Endodermal cell (in vitro differentiated cells): ENCODE measurements around the gene PRAMEF11. TPM values are rescaled to one million over a fixed set of nuclear protein-coding genes. Genes with fewer than 3 reads are reported as not detected.
A peak's percentile ranks its signal among the peaks of the same experiment; 100 is the strongest.

ENCODE experiments used
- DNase-seq: peaks from one replicate; pipeline ENCODE4 v3.0.0-alpha.2; 2017
- H3K27ac ChIP-seq: 2 replicates; pipeline ENCODE4 v1.5.1; 2013; ENCODE audit warnings: mild to moderate bottlenecking, low read depth, low read length, moderate library complexity
- H3K27me3 ChIP-seq: 2 replicates; pipeline ENCODE4 v1.6.1; 2013; ENCODE audit warnings: mild to moderate bottlenecking, low read length, moderate library complexity; ENCODE audit not compliant: insufficient read depth, control insufficient read depth, poor library complexity, severe bottlenecking
- H3K36me3 ChIP-seq: 2 replicates; pipeline ENCODE4 v1.7.0; 2013; ENCODE audit warnings: mild to moderate bottlenecking, low read length, moderate library complexity; ENCODE audit not compliant: control insufficient read depth, insufficient read depth
- H3K4me1 ChIP-seq: one replicate; pipeline ENCODE4 v1.7.0; 2013; ENCODE audit warnings: low read length; ENCODE audit not compliant: control insufficient read depth, insufficient read depth
- H3K4me3 ChIP-seq: 2 replicates; pipeline ENCODE4 v1.5.1; 2013; ENCODE audit warnings: mild to moderate bottlenecking, low read length, moderate library complexity
- H3K9ac ChIP-seq: 2 replicates; pipeline ENCODE4 v1.6.1; 2013; ENCODE audit warnings: mild to moderate bottlenecking, low read length, moderate library complexity; ENCODE audit not compliant: poor library complexity, severe bottlenecking; ENCODE audit errors: extremely low read depth
- H3K9me3 ChIP-seq: 2 replicates; pipeline ENCODE4 v1.6.1; 2013; ENCODE audit warnings: mild to moderate bottlenecking, low read length, moderate library complexity; ENCODE audit not compliant: control insufficient read depth
- H3K27ac Mint-ChIP-seq: 2 replicates; pipeline ENCODE4 v1.8.0; 2020; ENCODE audit warnings: mixed read lengths
- H3K27me3 Mint-ChIP-seq: 2 replicates; pipeline ENCODE4 v1.8.0; 2021; ENCODE audit warnings: mild to moderate bottlenecking, mixed read lengths; ENCODE audit not compliant: insufficient read depth
- H3K36me3 Mint-ChIP-seq: 2 replicates; pipeline ENCODE4 v1.8.0; 2020; ENCODE audit warnings: low read depth, mixed read lengths
- H3K4me1 Mint-ChIP-seq: 2 replicates; pipeline ENCODE4 v1.8.0; 2020; ENCODE audit warnings: mixed read lengths
- H3K4me3 Mint-ChIP-seq: 2 replicates; pipeline ENCODE4 v1.8.0; 2020; ENCODE audit warnings: mild to moderate bottlenecking, moderate library complexity, mixed read lengths
- H3K9me3 Mint-ChIP-seq: 2 replicates; pipeline ENCODE4 v1.8.0; 2020; ENCODE audit warnings: mild to moderate bottlenecking, mixed read lengths
- CTCF ChIP-seq: fragments of 200-600 bp; sonication (generic); conservative IDR thresholded peaks from 2 replicates; pipeline ENCODE4 v1.5.0; 2021; ENCODE audit warnings: antibody characterized with exemption, mild to moderate bottlenecking
- WGBS, 2 experiments: methylation state at CpG; one replicate each; pipeline versions ENCODE4 v1.1.5 to v1.1.7; 2013; ENCODE audit warnings: missing lambda C conversion rate in 2 of 2, mixed read lengths in 1 of 2; ENCODE audit not compliant: insufficient coverage in 1 of 2, insufficient read length in 1 of 2; 5-methylcytosine and 5-hydroxymethylcytosine counted together
- total RNA-seq, 2 donors: library from RNA; stranded (reverse); fragmentation: NEBNext Ultra II Directional in 1 of 2; extraction: Animal tissue kit (Norgen Biotek cat#: 25700) in 1 of 2; gene quantifications; 2 replicates in 1 of 2; 3 replicates in 1 of 2; pipeline ENCODE4 v1.2.1, GENCODE V29; 2021

PRAMEF11 gene
- total RNA-seq, 2 donors from 2014 or later, result not detected

GRCh38 chr1:12778061-12778460, 53.1 kb downstream of the PRAMEF11 start:
- Histone ChIP-seq H3K27ac (no peak overlapping the region), H3K36me3 (no peaks in the 10 kb centered on the region), H3K4me1 (no peaks in the 10 kb centered on the region), H3K9me3 (no peaks in the 10 kb centered on the region), H3K4me3 (no peak overlapping the region), H3K27me3 (no peaks in the 10 kb centered on the region), H3K9ac (no peak overlapping the region)
- Mint-ChIP-seq H3K27ac (no peak overlapping the region), H3K27me3 (peaks cover 7% of the 10 kb centered on the region), H3K9me3 (peaks cover 1% of the 10 kb centered on the region), H3K4me1 (no peaks in the 10 kb centered on the region), H3K4me3 (no peak overlapping the region), H3K36me3 (no peaks in the 10 kb centered on the region)
- 86 to 100% methylated on average over 4 of the region's 4 CpGs for WGBS, 2 experiments
- no peak for TF ChIP-seq CTCF
- DNase-seq, result no peak

DNA sequence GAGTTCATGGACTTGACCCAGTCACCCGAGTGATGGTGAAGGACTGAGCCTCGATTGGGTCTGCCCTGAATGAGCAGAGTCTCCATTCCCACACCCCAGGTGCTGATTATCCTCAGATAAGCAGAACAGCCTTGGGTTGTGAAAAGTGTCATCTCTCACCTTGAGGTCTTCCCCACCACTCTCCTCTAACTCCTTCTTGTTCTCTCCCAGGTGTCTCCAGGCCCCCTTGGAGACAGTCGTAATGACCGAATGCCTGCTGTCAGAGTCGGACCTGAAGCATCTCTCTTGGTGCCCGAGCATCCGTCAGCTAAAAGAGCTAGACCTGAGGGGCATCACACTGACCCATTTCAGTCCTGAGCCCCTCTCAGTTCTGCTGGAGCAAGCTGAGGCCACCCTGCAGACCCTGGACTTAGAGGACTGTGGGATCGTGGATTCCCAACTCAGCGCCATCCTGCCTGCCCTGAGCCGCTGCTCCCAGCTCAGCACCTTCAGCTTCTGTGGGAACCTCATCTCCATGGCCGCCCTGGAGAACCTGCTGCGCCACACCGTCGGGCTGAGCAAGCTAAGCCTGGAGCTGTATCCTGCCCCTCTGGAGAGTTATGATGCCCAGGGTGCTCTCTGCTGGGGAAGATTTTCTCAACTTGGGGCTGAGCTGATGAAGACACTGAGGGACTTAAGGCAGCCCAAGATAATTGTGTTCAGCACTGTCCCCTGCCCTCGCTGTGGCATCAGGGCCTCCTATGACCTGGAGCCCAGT, 54.2 kb downstream of the PRAMEF11 start:
- WGBS, 2 experiments, result 89 to 96% methylated on average over 10 to 15 of the region's 15 CpGs
- Mint-ChIP-seq H3K36me3 (no peaks in the 10 kb centered on the region), H3K27me3 (peaks cover 7% of the 10 kb centered on the region), H3K4me3 (no peak overlapping the region), H3K4me1 (no peaks in the 10 kb centered on the region), H3K27ac (no peak overlapping the region), H3K9me3 (no peaks in the 10 kb centered on the region)
- H3K4me1 ChIP-seq, result no peaks in the 10 kb centered on the region
- no peak overlapping the region for H3K27ac ChIP-seq
- no peak overlapping the region for H3K9ac ChIP-seq
- no peaks in the 10 kb centered on the region for H3K27me3 ChIP-seq
- no peak overlapping the region for H3K4me3 ChIP-seq
- peak; percentile 40 for DNase-seq
- TF ChIP-seq CTCF, result no peak
- no peaks in the 10 kb centered on the region for H3K36me3 ChIP-seq
- H3K9me3 ChIP-seq, result no peaks in the 10 kb centered on the region

DNA sequence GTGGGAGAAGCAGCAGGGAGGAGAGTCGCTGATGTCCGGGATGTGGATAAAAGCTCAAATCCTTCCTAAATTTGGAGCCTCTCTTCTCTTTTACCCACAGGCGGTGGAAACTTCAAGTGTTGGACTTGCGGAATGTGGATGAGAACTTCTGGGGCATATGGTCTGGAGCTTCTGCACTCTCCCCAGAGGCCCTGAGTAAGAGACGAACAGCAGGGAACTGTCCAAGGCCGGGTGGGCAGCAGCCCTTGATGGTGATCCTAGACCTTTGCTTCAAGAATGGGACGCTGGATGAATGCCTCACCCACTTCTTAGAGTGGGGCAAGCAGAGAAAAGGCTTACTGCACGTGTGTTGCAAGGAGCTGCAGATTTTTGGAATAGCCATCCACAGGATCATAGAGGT, 55.8 kb downstream of the PRAMEF11 start:
- 83 to 88% methylated on average over 5 to 8 of the region's 8 CpGs for WGBS, 2 experiments
- Histone ChIP-seq H3K36me3 (no peaks in the 10 kb centered on the region), H3K27me3 (no peaks in the 10 kb centered on the region), H3K4me1 (no peaks in the 10 kb centered on the region), H3K9ac (no peak overlapping the region), H3K27ac (no peak overlapping the region), H3K9me3 (no peaks in the 10 kb centered on the region), H3K4me3 (no peak overlapping the region)
- Mint-ChIP-seq H3K4me1 (no peaks in the 10 kb centered on the region), H3K36me3 (no peaks in the 10 kb centered on the region), H3K9me3 (no peaks in the 10 kb centered on the region), H3K27ac (no peak overlapping the region), H3K4me3 (no peak overlapping the region), H3K27me3 (peaks cover 7% of the 10 kb centered on the region)
- no peak for DNase-seq
- no peak for TF ChIP-seq CTCF
